NCI-H1694 treated with DMSO at 0.1 percent for 48 hours (cell line): ENCODE results near the gene CAMSAP1.

ENCODE experiments used
- DNase-seq: peaks from one replicate; lab custom pipeline; 2025; lab: John Stamatoyannopoulos, UW

Gene CAMSAP1

DNA sequence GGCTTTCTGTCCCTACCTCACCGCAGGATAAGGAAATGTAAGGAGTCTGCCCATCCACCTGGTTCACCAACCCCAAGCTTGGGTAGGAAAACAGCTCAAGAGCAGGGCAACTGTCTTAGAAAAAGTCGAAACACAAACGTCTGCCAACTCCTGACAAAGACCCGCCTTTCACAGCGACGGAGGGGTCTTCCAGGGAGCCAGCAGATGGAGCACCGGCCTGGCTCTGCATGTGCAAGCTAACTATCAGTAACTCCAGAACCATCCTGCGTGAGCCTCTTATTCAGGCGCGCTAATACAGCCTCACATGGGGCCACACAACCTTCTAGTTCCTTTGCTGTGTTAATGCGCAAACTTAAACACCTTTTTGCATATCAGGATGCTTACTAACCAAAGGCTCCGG is 26.9 kb downstream of the CAMSAP1 start:
- no peak for DNase-seq

DNA sequence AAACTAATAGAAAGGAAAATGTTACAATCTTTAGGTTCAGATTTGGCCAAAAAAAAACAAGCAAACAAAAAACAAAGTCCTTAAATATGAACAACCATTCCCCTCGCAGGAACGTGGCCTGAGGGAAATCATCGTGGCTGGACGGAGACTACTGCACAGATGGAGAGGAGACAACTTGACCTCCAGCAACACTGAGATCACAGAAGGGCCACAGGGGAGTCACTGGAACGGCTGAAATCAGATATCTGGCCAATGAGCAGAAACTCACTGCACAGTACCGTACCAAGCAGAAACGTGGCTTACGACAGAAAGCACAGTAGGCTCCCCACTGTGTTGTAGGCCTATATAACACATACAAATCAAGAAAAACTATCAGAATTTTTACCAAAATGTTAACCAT is 27.7 kb downstream of the CAMSAP1 start:
- DNase-seq, result no peak

DNA sequence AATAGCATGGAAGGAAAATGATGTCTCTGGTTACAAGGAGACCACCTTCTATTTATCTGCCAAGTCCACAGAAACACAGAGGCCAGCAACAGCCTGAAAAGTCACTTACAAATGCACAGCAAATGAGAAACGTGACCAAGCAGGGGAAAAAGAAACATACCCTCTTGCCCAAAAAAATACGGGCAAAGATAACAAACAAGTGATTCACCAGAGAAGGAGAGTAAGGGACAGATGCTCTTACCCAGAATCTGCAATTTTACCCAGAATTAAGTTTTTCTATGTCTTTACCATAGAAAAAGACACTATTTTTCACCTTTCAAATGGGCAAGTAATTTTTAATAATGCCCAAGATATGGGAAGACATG is 28.1 kb downstream of the CAMSAP1 start:
- no peak for DNase-seq

DNA sequence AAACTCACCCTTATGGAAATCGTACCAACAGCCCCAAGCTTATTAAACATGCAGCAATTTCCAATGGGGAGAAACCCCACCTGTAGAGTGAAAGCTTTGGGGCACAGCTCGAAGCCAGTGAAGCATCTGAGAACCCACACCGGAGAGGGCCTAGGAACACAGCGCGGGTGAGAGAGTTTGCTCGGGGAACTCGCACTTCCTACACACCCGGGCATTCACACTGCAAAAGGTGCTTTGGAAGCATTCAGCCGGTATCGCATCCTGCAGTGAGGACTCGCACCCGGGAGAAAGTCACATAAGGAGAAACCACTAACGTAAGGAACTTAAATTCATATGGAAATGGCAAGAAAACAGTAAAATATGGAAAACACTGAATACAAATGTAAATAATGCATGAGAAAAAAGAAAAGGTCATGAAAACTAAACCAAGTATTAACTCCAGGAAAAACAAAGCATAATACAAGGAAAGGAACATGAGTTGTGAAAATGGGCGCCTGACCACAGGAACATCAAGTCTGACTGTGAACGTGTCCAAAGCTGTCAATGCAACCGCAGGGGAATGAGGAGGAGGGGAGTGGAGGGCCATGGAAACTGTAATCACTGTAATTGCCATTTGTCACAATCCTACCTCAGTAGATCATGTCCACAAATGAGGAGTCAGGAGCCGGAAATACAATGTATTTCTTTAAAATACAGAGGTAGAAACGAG is 28.7 kb downstream of the CAMSAP1 start:
- no peak for DNase-seq

GRCh38 chr9:135877791-135878527 is 29.4 kb downstream of the CAMSAP1 start:
- DNase-seq, result no peak

- DNase-seq, result no peak
Observed at GRCh38 chr9:135876936-135877335, 30.4 kb downstream of the CAMSAP1 start.

GRCh38 chr9:135874859-135875258 is 32.5 kb downstream of the CAMSAP1 start:
- DNase-seq, result no peak

DNA sequence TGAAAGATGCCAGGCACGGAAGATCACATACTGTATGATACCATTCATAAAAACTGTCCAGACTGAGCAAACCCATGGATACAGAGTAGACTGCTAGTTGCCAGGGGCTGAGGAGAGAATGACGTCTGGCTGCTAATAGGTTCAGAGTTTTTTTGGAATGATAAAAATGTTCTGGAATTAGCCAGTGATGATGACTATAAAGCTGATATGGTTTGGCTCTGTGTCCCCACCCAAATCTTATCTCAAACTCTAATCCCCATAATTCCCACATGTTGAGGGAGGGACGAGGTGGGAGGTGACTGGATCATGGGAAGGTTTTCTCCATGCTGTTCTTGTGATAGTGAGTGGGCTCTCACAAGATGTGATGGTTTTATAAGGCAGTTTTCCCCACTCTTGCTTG is 37.4 kb downstream of the CAMSAP1 start:
- no peak for DNase-seq

DNA sequence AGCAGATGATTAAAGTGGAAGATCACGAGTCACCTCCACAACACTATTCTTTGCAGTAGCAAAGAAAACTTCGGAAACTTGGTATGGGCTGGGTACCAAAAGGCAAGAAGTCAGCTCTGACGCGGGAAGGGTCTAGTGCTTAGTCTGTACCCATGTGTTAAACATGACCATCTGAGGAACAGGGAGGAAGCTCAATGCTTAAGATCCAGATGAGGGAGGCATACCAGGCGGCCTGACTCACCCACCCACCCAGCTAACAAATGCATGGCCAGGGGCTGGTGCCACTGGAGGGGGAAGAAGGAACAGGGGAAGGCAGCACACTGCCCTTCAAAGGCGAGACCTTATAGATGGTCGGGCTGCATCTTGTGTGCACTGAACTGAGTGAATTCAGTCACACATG is 41.8 kb downstream of the CAMSAP1 start:
- no peak for DNase-seq

- peak; percentile 39 for DNase-seq
Observed at GRCh38 chr9:135864447-135865049, 42.8 kb downstream of the CAMSAP1 start.

- no peak for DNase-seq
Observed at GRCh38 chr9:135862809-135863208, 44.5 kb downstream of the CAMSAP1 start.

DNA sequence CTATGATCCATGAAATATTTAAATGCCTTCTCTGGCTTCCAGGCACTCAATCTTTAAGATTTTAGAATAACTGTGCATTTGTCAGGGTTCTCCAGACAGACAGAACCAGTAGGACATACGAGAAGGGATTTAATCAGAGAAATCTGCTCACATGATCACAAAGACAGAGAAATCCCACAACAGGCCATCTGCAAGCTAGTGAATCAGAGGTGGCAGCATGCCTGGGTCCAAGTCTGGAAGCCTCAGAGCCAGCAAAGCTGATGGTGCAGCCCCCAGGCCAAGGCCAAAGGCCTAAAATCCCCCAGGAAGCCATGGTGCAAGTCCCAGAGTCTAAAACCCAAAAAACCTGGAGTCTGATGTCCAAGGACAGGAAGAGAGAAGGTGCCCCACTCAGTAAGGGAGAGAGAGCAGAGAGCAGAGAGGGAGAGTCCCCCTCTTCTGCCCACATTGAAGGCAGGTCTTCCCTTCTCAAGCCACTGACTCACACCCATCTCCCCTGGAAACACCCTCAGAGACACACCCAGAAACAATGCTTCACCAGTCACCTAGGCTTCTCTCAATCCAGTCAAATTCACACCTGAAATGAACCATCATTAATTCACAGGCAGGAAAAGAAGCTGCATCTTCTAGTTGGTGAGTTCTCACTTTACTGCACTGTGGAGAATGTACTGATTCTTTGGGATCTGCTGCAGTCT is 48.7 kb downstream of the CAMSAP1 start:
- no peak for DNase-seq

GRCh38 chr9:135857843-135858242 is 49.5 kb downstream of the CAMSAP1 start:
- DNase-seq, result no peak

- DNase-seq, result no peak
Observed at GRCh38 chr9:135857371-135857786, 50.0 kb downstream of the CAMSAP1 start.

GRCh38 chr9:135851748-135852147 is 55.6 kb downstream of the CAMSAP1 start:
- no peak for DNase-seq

DNA sequence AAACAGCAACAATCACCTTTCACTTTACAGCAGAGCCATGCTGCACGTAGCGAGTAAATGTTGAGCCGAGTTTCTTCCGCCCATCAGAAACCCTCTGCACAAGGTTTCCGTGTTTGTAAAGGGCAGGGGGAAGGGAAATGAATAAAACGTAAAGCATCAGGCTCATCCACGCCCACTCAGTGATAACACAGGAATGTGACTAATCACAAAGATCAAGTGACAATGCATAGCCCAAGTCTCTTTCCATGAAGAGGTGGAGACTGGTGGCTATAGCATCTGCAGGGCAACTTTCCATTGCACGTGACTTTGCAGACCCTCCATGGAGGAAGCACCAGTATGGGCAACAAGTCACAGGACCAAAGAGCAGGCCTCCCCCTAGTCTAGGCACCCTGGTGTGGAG is 56.6 kb downstream of the CAMSAP1 start:
- no peak for DNase-seq

GRCh38 chr9:135849181-135849580 is 58.2 kb downstream of the CAMSAP1 start:
- DNase-seq, result no peak

DNA sequence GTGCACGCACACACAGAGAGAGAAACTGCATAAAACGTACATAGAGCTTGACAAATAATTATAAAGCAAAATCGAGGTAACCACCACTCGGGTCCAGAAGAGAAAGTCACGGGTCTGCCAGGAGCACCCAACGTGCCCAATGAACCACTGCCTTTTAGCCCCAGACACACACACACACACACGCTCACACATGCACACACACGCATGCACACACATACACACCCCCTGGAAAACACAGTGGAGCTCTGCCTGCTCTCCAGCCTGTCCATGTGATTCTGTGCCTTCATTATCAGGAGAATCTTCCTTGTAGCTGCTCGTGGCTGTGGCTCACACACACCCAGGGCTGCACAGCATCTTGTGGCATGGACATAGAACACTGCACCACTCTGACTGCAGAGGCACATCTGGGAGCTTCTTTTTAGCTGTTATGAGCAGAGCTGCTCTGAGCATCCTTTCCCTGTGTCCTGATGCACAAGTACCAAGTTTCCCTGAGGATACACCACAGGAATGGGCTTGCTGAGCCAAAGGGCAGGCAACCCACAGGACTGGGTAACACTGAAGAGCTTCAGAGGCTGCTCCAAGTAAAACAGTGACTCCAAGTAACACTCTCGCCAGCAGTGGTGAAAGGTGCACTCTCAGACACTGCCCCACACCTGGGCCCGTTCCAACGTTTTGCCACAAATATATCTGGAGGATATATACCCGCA is 58.9 kb downstream of the CAMSAP1 start:
- no peak for DNase-seq

DNA sequence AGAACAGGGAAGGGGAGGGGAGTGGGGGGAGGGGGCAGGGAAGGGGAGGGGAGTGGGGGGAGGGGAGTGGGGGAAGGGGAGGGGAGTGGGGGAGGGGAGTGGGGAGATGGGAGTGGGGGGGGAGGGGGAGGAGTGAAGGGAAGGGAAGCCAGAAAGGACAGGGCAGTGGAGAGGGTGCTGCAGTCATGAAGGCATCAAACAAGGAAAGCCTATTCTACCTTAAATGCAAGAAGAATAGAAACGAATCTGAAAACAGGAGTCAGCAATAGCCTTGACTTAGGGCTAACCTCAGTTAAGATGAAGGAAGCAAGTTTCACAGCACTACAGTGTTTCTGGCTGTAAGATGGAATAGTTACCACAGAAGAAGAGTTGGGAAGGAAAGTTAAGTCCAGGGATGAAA is 59.5 kb downstream of the CAMSAP1 start:
- no peak for DNase-seq

DNA sequence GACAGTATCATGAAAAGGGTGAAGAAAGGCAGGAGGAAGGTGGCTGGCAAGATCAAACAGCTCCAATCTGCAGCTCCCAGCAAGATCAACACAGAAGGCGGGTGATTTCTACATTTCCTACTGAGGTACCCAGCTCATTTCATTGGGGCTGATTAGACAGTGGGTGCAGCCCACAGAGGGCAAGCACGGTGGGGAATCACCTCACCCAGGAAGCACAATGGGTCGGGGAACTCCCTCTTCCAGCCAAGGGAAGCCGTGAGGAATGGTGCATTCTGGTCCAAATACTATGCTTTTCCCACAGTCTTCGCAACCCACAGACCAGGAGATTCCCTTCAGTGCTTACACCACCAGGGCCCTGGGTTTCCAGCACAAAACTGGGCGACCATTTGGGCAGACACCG is 66.8 kb downstream of the CAMSAP1 start:
- DNase-seq, result no peak

- DNase-seq, result no peak
Observed at GRCh38 chr9:135840107-135840506, 67.2 kb downstream of the CAMSAP1 start.

DNA sequence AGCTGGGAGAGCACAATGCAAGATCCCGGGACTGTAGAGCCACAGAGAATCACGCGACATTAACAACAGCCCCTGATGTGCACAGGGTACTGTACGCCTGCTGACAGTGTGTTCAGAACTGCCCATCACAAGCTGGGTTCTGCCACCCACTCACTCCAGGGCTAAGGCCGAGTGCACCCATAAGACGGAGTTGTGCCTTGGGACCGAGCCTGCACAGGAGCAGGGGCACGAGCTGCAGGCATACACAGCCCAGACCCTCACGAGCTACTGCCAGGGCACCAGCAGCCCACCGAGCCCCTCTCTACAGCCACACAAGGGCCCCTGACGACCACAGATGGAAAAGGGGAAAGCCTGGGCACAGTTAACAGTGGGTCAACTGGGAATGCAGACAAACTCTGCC is 67.8 kb downstream of the CAMSAP1 start:
- no peak for DNase-seq
